Hematopoietic multipotent progenitor cell treated with erythropoietin and hydrocortisone succinate and interleukin-3 and kit ligand, for 8 days (in vitro differentiated cells): ENCODE results near the gene CFAP52.
A peak's percentile ranks its signal among the peaks of the same experiment; 100 is the strongest.
"Not testable (repeated sequence)": the region's sequence is repeated elsewhere in the genome, so short reads cannot be mapped to it uniquely, and the experiment has no call there.

ENCODE experiments used
- DNase-seq: peaks from one replicate; pipeline ENCODE4 v3.0.0-alpha.2; 2015

CFAP52 gene, protein sequence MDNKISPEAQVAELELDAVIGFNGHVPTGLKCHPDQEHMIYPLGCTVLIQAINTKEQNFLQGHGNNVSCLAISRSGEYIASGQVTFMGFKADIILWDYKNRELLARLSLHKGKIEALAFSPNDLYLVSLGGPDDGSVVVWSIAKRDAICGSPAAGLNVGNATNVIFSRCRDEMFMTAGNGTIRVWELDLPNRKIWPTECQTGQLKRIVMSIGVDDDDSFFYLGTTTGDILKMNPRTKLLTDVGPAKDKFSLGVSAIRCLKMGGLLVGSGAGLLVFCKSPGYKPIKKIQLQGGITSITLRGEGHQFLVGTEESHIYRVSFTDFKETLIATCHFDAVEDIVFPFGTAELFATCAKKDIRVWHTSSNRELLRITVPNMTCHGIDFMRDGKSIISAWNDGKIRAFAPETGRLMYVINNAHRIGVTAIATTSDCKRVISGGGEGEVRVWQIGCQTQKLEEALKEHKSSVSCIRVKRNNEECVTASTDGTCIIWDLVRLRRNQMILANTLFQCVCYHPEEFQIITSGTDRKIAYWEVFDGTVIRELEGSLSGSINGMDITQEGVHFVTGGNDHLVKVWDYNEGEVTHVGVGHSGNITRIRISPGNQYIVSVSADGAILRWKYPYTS

DNA sequence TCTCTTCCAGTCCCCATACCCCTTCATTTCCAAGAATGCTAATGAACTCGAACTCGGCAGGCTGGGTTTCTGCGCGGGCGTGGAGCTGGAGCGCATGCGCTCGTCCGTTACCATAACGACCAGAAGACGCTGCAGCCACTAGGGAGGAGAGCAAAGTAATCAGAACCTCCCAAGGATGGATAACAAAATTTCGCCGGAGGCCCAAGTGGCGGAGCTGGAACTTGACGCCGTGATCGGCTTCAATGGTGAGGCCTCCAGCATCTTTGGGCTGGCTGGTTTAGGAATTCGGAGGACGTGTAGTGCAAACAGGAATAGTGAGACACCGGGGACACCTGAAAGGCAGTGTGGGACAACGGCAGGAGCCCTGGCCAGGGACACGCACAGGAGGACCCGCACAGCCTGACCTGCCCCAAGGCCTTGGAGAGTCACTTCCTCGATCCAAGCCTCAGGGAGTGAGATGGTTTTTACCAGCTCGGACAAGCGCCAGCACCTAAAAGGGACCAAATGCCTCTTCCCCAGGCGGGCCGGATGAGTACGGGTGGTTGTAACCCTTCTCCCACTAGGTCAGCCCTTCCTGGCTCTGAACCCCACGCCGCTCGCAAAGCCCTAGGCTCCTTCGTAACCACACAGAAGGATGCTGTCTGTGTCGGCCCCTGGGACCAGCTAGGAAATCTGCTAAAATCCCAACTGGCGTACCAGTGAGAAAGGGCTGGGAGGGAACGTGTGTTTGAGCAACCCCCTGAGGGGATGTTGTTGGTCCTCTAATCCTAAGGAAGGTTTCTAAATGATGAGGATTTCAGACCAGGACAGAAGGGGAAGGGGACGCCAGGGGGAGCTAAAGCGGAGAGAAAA lies at the start of gene CFAP52:
Gene CFAP52 (plus strand): TSS at position 122 of the 852 bp plus-strand sequence. CDS start 54 bp downstream, at position 176.
- peak; percentile 85 for DNase-seq

DNA sequence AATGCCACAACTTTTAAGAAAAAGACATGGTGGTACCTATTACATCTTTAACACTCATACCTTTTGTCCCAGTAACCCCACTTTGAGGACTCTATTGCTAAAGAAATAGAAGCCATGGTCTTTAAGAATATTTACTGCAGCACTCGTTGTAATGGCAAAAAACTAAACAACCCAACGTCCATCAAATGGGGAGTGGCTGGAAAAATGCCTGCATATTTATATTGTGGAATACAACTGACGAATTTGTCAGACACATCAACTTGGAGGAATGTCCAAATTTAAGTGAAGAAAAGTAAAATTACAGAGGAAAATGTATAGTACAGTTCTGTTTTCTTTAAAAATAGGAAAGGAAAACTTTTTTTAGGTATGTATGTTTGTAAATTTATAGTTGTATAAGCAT lies 48.7 kb upstream of the CFAP52 start:
- no peak for DNase-seq

GRCh38 chr17:9529033-9529700 lies 47.3 kb upstream of the CFAP52 start:
- DNase-seq, result peak; percentile 48

DNA sequence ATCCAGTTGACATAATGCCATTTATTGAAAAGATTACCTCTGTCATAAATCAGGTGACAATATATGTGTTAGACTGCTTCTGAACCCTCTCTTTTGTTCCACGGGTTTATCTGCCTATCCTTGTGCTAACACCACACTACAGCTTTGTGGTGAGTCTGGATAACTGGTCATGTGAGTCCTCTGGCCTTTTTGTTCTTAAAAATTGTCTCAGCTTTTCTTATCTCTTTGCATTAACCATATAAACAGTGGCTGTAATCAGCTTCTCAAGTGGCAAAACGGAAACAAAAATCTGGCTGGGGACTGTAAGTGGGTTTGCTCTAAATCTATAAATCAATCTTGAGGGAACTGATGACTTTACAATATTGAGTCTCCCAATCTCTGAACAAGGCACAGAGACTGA lies 45.4 kb upstream of the CFAP52 start:
- peak; percentile 65 for DNase-seq

DNA sequence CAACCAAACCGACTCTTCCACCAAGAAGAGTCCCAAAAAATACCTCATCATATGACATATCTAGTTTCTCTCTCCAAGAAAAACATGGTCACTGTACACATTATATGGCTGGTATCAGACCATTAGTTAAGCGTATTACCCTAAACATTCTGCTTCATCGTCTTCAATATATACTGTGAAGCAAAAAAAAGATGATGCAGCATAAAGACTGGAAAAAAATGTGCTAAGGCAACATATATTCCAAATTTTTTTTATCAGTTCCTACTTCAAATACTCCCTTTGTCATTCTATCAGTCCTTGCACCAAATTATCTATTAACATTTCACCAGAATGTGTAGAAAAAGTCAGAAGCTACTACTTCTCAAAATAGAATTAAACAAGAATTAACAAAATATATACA lies 43.7 kb upstream of the CFAP52 start:
- DNase-seq, result no peak

- no peak for DNase-seq
These were observed 43.0 kb upstream of the CFAP52 start for GRCh38 chr17:9533441-9533840.

DNA sequence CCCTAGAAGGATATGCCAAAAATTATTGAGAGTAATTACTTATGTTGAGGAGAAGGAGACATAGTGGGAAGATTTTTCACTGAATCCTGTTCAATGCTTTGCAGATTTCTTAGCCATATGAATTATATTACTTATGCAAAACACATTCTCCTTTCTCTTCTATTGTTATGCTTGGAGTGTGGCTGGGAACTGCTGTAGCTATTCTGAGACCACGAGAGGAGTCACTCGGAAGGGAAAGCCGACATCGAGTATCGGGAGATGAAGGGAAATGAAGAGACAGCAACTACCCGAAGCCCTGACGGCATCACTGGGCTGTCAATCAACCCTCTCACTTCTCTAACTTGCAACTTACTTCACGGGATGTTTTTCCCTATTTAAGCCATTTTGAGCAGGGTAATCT lies 40.4 kb upstream of the CFAP52 start:
- DNase-seq, result no peak

- DNase-seq, result no peak
These were observed 39.2 kb upstream of the CFAP52 start for GRCh38 chr17:9537177-9537776.

GRCh38 chr17:9538626-9539025 lies 37.8 kb upstream of the CFAP52 start:
- no peak for DNase-seq

DNA sequence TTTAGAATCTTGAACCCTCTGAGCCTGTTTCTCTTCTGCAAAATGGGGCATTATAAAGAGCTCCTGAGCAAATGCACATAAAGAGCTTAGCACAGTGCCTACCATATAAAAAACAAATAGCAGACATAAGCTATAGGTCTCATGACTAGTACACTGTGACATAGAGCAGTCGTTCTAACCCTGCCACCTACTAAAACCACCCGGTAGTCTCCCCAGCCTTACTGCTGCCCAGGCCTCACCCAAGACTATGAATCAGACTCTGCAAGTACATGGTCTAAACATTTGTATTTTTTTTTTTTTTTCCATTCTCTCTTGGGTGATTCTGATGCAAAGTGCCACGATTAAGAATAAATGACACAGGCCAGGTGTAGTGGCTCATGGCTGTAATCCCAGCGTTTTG lies 34.7 kb upstream of the CFAP52 start:
- no peak for DNase-seq

GRCh38 chr17:9544221-9544620 lies 32.2 kb upstream of the CFAP52 start:
- no peak for DNase-seq

- no peak for DNase-seq
These were observed 27.2 kb upstream of the CFAP52 start for GRCh38 chr17:9549215-9549614.

DNA sequence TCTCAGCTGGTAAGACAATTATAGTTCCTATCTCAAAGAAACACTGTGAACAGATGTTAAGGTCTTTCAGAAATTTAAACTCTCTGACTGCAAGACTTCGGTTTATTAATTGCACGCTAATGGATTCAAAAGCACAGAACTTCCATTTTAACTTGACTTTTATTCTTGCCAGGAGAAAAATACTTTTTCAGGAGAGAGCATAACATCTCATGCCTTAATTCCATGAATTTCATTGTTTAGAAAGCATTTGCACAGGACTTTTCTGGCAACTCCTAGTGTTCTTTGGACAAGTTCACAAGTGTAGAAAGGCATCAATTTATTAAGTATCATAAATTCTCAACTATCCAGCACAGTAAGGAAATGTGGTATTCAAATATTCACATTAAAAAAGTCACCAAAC lies 23.3 kb upstream of the CFAP52 start:
- DNase-seq, result no peak

DNA sequence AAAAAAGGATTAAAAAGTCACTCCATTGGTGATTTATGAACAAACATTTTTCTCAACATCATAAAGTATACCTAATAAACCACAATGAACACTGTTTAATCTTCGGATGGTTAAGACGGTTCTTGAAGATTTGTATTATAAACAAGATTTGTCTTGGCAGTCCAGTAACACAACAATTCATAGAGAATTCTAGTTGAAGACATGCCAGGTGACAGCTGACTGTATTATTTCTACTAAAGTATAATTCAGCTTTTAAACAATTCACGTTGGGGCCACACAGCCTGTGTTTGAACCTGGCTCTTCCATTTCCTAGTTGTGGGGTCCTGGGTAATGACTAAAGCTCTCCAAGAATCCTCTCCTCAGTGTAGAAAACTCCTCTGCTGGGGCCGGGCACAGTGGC lies 22.8 kb upstream of the CFAP52 start:
- DNase-seq, result no peak

- DNase-seq, result peak; percentile 78
These were observed 21.7 kb upstream of the CFAP52 start for GRCh38 chr17:9554715-9555114.

- no peak for DNase-seq
These were observed 19.2 kb upstream of the CFAP52 start for GRCh38 chr17:9557161-9557755.

GRCh38 chr17:9557857-9558256 lies 18.6 kb upstream of the CFAP52 start:
- DNase-seq, result no peak

DNA sequence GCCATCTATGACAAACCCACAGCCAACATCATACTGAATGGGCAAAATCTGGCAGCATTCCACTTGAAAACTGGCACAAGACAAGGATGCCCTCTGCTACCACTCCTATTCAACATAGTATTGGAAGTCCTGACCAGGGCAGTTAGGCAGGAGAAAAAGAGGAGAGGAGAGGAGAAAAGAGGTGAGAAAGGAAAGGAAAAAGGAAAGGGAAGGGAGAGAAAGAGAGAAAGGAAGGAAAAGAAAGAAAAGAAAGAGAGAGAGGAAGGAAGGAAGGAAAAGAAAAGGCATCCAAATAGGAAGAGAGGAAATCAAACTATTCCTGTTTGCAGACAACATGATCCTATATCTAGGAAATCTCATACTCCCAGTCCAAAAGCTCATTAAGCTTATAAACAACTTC lies 12.3 kb upstream of the CFAP52 start:
- no peak for DNase-seq

DNA sequence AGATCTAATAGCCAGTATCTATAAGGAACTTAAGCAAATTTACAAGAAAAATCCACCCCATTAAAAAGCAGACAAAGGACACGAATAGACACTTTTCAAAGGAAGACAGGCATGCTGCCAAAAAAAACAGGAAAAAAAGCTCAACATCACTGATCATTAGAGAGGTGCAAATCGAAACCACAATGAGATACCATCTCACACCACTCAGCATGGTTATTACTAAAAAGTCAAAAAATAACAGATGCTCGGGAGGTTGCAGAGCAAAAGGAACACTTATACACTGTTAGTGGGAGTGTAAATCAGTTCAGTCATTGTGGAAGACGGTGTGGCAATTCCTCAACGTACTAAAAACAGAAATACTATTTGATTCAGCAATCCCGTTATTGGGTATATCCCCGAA lies 10.4 kb upstream of the CFAP52 start:
- DNase-seq, result peak; percentile 22

DNA sequence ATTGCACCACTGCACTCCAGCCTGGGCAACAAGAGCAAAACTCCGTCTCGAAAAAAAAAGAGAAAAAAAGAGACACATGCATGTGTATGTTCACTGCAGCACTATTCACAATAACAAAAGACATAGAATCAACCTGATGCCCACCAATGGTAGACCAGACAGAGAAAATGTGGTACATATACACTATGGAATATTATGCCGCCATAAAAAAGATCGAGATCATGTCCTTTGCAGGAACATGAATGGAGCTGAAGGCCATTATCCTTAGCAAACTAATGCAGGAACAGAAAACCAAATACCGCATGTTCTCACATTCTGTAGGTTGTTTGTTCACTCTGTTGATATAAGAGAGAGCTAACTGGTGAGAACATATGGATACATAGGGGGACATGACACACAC lies 9.7 kb upstream of the CFAP52 start:
- not testable (repeated sequence) for DNase-seq

DNA sequence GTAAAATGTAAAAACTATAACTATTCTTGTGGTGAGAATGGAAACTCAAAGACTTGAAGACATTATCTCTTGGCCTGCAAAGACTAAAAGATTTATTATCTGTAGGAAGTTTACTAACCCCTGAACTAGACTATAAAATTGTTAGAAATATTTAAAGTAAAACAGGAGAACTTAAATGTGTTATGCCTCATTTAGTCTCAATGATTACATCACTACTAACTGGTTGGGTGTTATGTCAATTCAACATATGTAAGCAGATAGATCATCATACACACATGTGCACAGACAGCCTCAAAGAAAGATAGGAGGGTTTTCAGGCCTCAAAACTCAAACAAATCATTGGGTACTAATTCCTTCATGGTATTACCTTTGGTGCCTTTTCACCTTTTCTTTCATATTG lies 8.4 kb upstream of the CFAP52 start:
- no peak for DNase-seq

- DNase-seq, result no peak
These were observed 7.4 kb upstream of the CFAP52 start for GRCh38 chr17:9568957-9569588.
